GM12878 (cell line): ENCODE measurements around the gene THBS3. TPM values are rescaled to one million over a fixed set of nuclear protein-coding genes. Genes with fewer than 3 reads are reported as not detected.
"Not testable (repeated sequence)": the region's sequence is repeated elsewhere in the genome, so short reads cannot be mapped to it uniquely, and the experiment has no call there.

Experiments used
- ATAC-seq: fragments of 200-7000 bp; cut with Tn5 transposase; 3 replicates; pipeline ENCODE4 v1.9.1; 2020; ENCODE audit warnings: mild to moderate bottlenecking, moderate library complexity
- BruUV-seq: library from RNA; stranded (reverse); fragments of 400-500 nt; replicated peaks from 2 replicates; lab custom pipeline; 2021; lab: Mats Ljungman, UMichigan
- CTCF ChIA-PET: fragments of 300-600 bp; sonication (Branson Sonifier 250); formaldehyde crosslinking; extraction: SDS; loops from one replicate; lab custom pipeline; 2021; ENCODE audit warnings: inconsistent platforms; lab: Yijun Ruan, JAX
- POLR2A ChIA-PET: fragments of 350-600 bp; formaldehyde crosslinking; extraction: SDS; loops from one replicate; lab custom pipeline; 2021; ENCODE audit warnings: inconsistent platforms; lab: Charles Lee
- RAD21 ChIA-PET: fragments of 300-600 bp; sonication (Branson Sonifier 250); formaldehyde crosslinking; loops from one replicate; lab custom pipeline; 2023; ENCODE audit warnings: antibody characterized with exemption; ENCODE audit not compliant: unreplicated experiment; lab: Charles Lee
- SMC1A ChIA-PET: fragments of 300-600 bp; sonication (Branson Sonifier 250); formaldehyde crosslinking; loops from one replicate; lab custom pipeline; 2023; ENCODE audit not compliant: unreplicated experiment, uncharacterized antibody; lab: Charles Lee
- DNase-seq: peaks from one replicate; pipeline ENCODE4 v3.0.0-alpha.2; 2011; ENCODE audit warnings: low read depth, low spot score
- FAIRE-seq: peaks from 3 replicates; lab custom pipeline; 2011; peaks lifted over from hg19 to GRCh38; lab: Jason Lieb, UNC
- H2AFZ ChIP-seq: 2 replicates; pipeline ENCODE4 v1.6.0; 2011; ENCODE audit warnings: low read depth, low read length, control low read depth; ENCODE audit not compliant: control insufficient read depth
- H3K27ac ChIP-seq: 2 replicates; pipeline ENCODE4 v1.5.1; 2011; ENCODE audit warnings: control low read depth; ENCODE audit not compliant: control insufficient read depth, insufficient read depth
- H3K27me3 ChIP-seq, 2 experiments: replicated peaks in 1 of 2; 2 replicates each; pipeline versions ENCODE4 v1.6.0 to v1.6.1; 2011; ENCODE audit warnings: low read length in 1 of 2; ENCODE audit not compliant: control insufficient read depth in 2 of 2, insufficient read depth in 2 of 2
- H3K36me3 ChIP-seq, 2 experiments: 2 replicates each; pipeline ENCODE4 v1.5.1; 2011; ENCODE audit warnings: low read length in 1 of 2; ENCODE audit not compliant: control insufficient read depth in 2 of 2, insufficient read depth in 2 of 2
- H3K4me1 ChIP-seq: 2 replicates; pipeline ENCODE4 v1.6.1; 2011; ENCODE audit warnings: mild to moderate bottlenecking, low read length, moderate library complexity, mixed read lengths; ENCODE audit not compliant: control insufficient read depth, insufficient read depth
- H3K4me2 ChIP-seq: 2 replicates; pipeline ENCODE4 v1.6.0; 2011; ENCODE audit warnings: control low read depth; ENCODE audit not compliant: control insufficient read depth, insufficient read depth
- H3K4me3 ChIP-seq: fragments of 200-600 bp; sonication (generic); 2 replicates; pipeline ENCODE4 v1.5.1; 2016
- H3K79me2 ChIP-seq: 2 replicates; pipeline ENCODE4 v1.6.0; 2011; ENCODE audit warnings: low read length; ENCODE audit not compliant: control insufficient read depth, insufficient read depth
- H3K9ac ChIP-seq: 2 replicates; pipeline ENCODE4 v1.8.0; 2011; ENCODE audit warnings: low read length, control low read depth, mixed read lengths; ENCODE audit not compliant: control insufficient read depth, insufficient read depth
- H3K9me3 ChIP-seq: replicated peaks from 3 replicates; pipeline ENCODE4 v1.5.1; 2011; ENCODE audit warnings: mild to moderate bottlenecking, low read length; ENCODE audit not compliant: control insufficient read depth, insufficient read depth
- H4K20me1 ChIP-seq: 2 replicates; pipeline ENCODE4 v1.6.0; 2011; ENCODE audit not compliant: control insufficient read depth, insufficient read depth
- WGBS: methylation state at CpG from one replicate; pipeline ENCODE4 v1.1.6; 2016; ENCODE audit warnings: low lambda C conversion rate; ENCODE audit not compliant: insufficient replicate concordance, insufficient coverage; ENCODE audit errors: missing lambda C conversion rate; 5-methylcytosine and 5-hydroxymethylcytosine counted together
- in situ Hi-C: fragments of 300-500 bp; cut with MboI; formaldehyde crosslinking; loops from 9 replicates; pipeline ENCODE4 v1.14.3; 2018; ENCODE audit warnings: mixed read lengths
- intact Hi-C: fragments of 100-400 bp; cut with micrococcal nuclease; formaldehyde crosslinking; loops from one replicate; pipeline ENCODE4 v1.14.2; 2022; ENCODE audit not compliant: unreplicated experiment
- microRNA counts: library from miRNA; unstranded; fragments of <30 nt; microRNA quantifications from one replicate; lab custom pipeline; 2016
- polyA plus RNA-seq, 11 experiments: library from polyadenylated mRNA; depleted of rRNA in 4 of 11; unstranded in 6 of 11; stranded (reverse) in 5 of 11; fragments of >200 nt; fragmentation: Nextera tagmentation in 4 of 11; fragmentation: Illumina TruSeq in 1 of 11; extraction: Ambion mirVana in 4 of 11; extraction: Trizol in 1 of 11; gene quantifications; 1 replicate in 1 of 11; 2 replicates in 10 of 11; pipeline versions ENCODE4 v1.2.1 to v1.2.3, GENCODE V29; 2011 to 2016; ENCODE audit warnings: inconsistent platforms in 2 of 11, missing spikeins in 2 of 11, low read depth in 1 of 11
- small RNA-seq: library from RNA; depleted of rRNA; stranded (forward); fragments of <200 nt; gene quantifications from one replicate; pipeline ENCODE3, GENCODE V24; 2014
- total RNA-seq, 4 experiments: library from RNA; depleted of rRNA in 3 of 4; stranded (reverse); fragments of >200 nt in 3 of 4; fragmentation: Illumina TruSeq in 1 of 4; extraction: Trizol in 1 of 4; gene quantifications; 2 replicates each; pipeline versions ENCODE4 v1.2.1 to v1.2.3, GENCODE V29; 2013 to 2021

Gene THBS3
- total and polyA plus RNA-seq, 10 of the 15 experiments (the other 5 are each of a cell fraction or from before 2014, with no cell fraction given), result 0.66 to 3.6 (median 2.0) TPM

DNA sequence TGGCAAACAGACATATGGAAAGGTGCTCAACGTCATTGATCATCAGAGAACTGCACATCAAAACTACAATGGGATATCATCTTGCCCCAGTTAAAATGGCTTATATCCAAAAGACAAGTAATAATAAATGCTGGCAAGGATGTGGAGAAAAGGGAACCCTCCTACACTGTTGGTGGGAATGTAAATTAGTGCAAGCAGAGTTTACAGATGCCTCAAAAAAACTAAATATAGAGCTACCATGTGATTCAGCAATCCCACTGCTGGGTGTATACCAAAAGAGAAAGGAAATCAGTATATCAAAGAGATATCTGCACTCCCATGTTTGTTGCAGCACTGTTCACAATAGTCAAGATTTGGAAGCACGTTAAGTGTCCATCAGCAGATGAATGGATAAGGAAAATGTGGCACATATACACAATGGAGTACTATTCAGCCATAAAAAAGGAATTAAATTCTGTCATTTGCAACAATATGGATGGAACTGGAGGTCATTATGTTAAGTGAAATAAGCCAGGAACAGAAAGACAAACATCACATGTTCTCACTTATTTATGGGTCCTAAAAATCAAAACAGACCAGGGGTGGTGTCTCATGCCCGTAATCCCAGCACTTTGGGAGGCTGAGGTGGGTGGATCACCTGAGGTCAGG is 51.6 kb downstream of the THBS3 start:
- H3K4me1 ChIP-seq, H3K9ac ChIP-seq, FAIRE-seq, H3K27ac ChIP-seq, H3K36me3 ChIP-seq, H3K27me3 ChIP-seq, H3K4me3 ChIP-seq, DNase-seq, RAD21 ChIA-PET, H3K4me2 ChIP-seq, ATAC-seq, H3K79me2 ChIP-seq, BruUV-seq, intact Hi-C loops, in situ Hi-C loops, H4K20me1 ChIP-seq, H2AFZ ChIP-seq, H3K9me3 ChIP-seq: not testable (repeated sequence)
- SMC1A ChIA-PET, result interaction anchor here (1.2 to 1.8 kb wide), 3 partner anchors 11 to 46 kb away, joined by 3 to 6 read pairs (median 3); no protein-coding TSS in a partner anchor
- 21% methylated on average over 3 of the region's 3 CpGs for WGBS
- CTCF ChIA-PET, result interaction anchor here (1.1 to 3.8 kb wide), 5 partner anchors 11 to 71 kb away, joined by 3 to 13 read pairs (median 6); partner anchors contain the start of gene KRTCAP2
- POLR2A ChIA-PET, result interaction anchor here (1.0 to 1.3 kb wide), 2 partner anchors 17 to 21 kb away, joined by 3 read pairs; partner anchors contain the start of gene KRTCAP2

MicroRNAs encoded within 50 kb of the gene (microRNA counts, 767-probe panel; counts per million panel counts)
- 1,585 counts per million, percentile 60 among the panel's probes with 10 or more counts for microRNA hsa-miR-92b-3p (lab: Ali Mortazavi, UCI)

Small RNA genes within 50 kb of the gene (small RNA-seq; reads per million reads assigned to genes)
- gene HMGN2P18, result not detected

Other genes starting within 250 kb of the THBS3 start
Only the 7 nearest of the 24 such genes appear.
- 19.6 and 25.8 TPM in 2 replicates for gene DPM3, start 67.4 kb downstream of the THBS3 start, total RNA-seq (2014; rRNA removed)
- 9.8 and 13.5 TPM in 2 replicates for gene DPM3, start 67.4 kb downstream of the THBS3 start, total RNA-seq (2014; rRNA removed; fragmentation: Illumina TruSeq; extraction: Trizol)
- 53.1 and 56.1 TPM in 2 replicates for gene DPM3, start 67.4 kb downstream of the THBS3 start, total RNA-seq (2021)
- 12.9 and 20.0 TPM in 2 replicates for gene DPM3, start 67.4 kb downstream of the THBS3 start, polyA plus RNA-seq (2011; rRNA removed)
- 6.0 TPM in 1 of 2 replicates, not detected in the other for gene DPM3, start 67.4 kb downstream of the THBS3 start, polyA plus RNA-seq (2014; fragmentation: Illumina TruSeq; extraction: Trizol)
- gene DPM3, start 67.4 kb downstream of the THBS3 start, polyA plus RNA-seq (2014; fragmentation: Nextera tagmentation; extraction: Ambion mirVana), result 10 to 100 TPM in 1 of 2 experiments, 1 to 10 TPM in 1; 5.9 to 25.7 TPM
- gene DPM3, start 67.4 kb downstream of the THBS3 start, polyA plus RNA-seq (2014; rRNA removed), result 78.7 and 93.1 TPM in 2 replicates
- 10 to 100 TPM; 42.4 to 48.1 TPM for gene DPM3, start 67.4 kb downstream of the THBS3 start, polyA plus RNA-seq (2016; fragmentation: Nextera tagmentation; extraction: Ambion mirVana)
- 142 and 149 TPM in 2 replicates for gene KRTCAP2, start 34.6 kb downstream of the THBS3 start, total RNA-seq (2014; rRNA removed)
- gene KRTCAP2, start 34.6 kb downstream of the THBS3 start, total RNA-seq (2014; rRNA removed; fragmentation: Illumina TruSeq; extraction: Trizol), result 90.5 and 95.1 TPM in 2 replicates
- gene KRTCAP2, start 34.6 kb downstream of the THBS3 start, total RNA-seq (2021), result 97.2 and 101 TPM in 2 replicates
- 42.5 and 61.3 TPM in 2 replicates for gene KRTCAP2, start 34.6 kb downstream of the THBS3 start, polyA plus RNA-seq (2011; rRNA removed)
- gene KRTCAP2, start 34.6 kb downstream of the THBS3 start, polyA plus RNA-seq (2014; fragmentation: Illumina TruSeq; extraction: Trizol), result 92.4 and 139 TPM in 2 replicates
- 100 to 1,000 TPM; 144 to 181 TPM for gene KRTCAP2, start 34.6 kb downstream of the THBS3 start, polyA plus RNA-seq (2014; fragmentation: Nextera tagmentation; extraction: Ambion mirVana)
- gene KRTCAP2, start 34.6 kb downstream of the THBS3 start, polyA plus RNA-seq (2014; rRNA removed), result 78.1 and 79.7 TPM in 2 replicates
- 100 to 1,000 TPM; 230 to 238 TPM for gene KRTCAP2, start 34.6 kb downstream of the THBS3 start, polyA plus RNA-seq (2016; fragmentation: Nextera tagmentation; extraction: Ambion mirVana)
- 1.4 and 1.6 TPM in 2 replicates for gene TRIM46, start 34.0 kb downstream of the THBS3 start, total RNA-seq (2014; rRNA removed)
- gene TRIM46, start 34.0 kb downstream of the THBS3 start, total RNA-seq (2014; rRNA removed; fragmentation: Illumina TruSeq; extraction: Trizol), result 0.69 and 0.89 TPM in 2 replicates
- gene TRIM46, start 34.0 kb downstream of the THBS3 start, total RNA-seq (2021), result 2.0 and 3.0 TPM in 2 replicates
- gene TRIM46, start 34.0 kb downstream of the THBS3 start, polyA plus RNA-seq (2011; rRNA removed), result 0.65 and 0.90 TPM in 2 replicates
- gene TRIM46, start 34.0 kb downstream of the THBS3 start, polyA plus RNA-seq (2014; fragmentation: Illumina TruSeq; extraction: Trizol), result 0.33 and 1.1 TPM in 2 replicates
- under 1 TPM; 0.08 to 0.20 TPM for gene TRIM46, start 34.0 kb downstream of the THBS3 start, polyA plus RNA-seq (2014; fragmentation: Nextera tagmentation; extraction: Ambion mirVana)
- gene TRIM46, start 34.0 kb downstream of the THBS3 start, polyA plus RNA-seq (2014; rRNA removed), result 3.1 and 4.2 TPM in 2 replicates
- 1 to 10 TPM in 1 of 2 experiments, under 1 TPM in 1; 0.91 to 1.0 TPM for gene TRIM46, start 34.0 kb downstream of the THBS3 start, polyA plus RNA-seq (2016; fragmentation: Nextera tagmentation; extraction: Ambion mirVana)
- 82.7 and 92.0 TPM in 2 replicates for gene MTX1, start 798 bp upstream of the THBS3 start, total RNA-seq (2014; rRNA removed)
- 34.3 and 36.3 TPM in 2 replicates for gene MTX1, start 798 bp upstream of the THBS3 start, total RNA-seq (2014; rRNA removed; fragmentation: Illumina TruSeq; extraction: Trizol)
- gene MTX1, start 798 bp upstream of the THBS3 start, total RNA-seq (2021), result 42.9 and 47.4 TPM in 2 replicates
- 23.1 and 50.9 TPM in 2 replicates for gene MTX1, start 798 bp upstream of the THBS3 start, polyA plus RNA-seq (2011; rRNA removed)
- 17.6 and 43.8 TPM in 2 replicates for gene MTX1, start 798 bp upstream of the THBS3 start, polyA plus RNA-seq (2014; fragmentation: Illumina TruSeq; extraction: Trizol)
- gene MTX1, start 798 bp upstream of the THBS3 start, polyA plus RNA-seq (2014; fragmentation: Nextera tagmentation; extraction: Ambion mirVana), result 10 to 100 TPM; 15.8 to 25.5 TPM
- 66.8 and 78.1 TPM in 2 replicates for gene MTX1, start 798 bp upstream of the THBS3 start, polyA plus RNA-seq (2014; rRNA removed)
- gene MTX1, start 798 bp upstream of the THBS3 start, polyA plus RNA-seq (2016; fragmentation: Nextera tagmentation; extraction: Ambion mirVana), result 10 to 100 TPM; 72.7 to 74.5 TPM
- 5.0 TPM in 2 replicates for gene ENTREP3, start 47.6 kb upstream of the THBS3 start, total RNA-seq (2014; rRNA removed)
- 1.6 and 1.7 TPM in 2 replicates for gene ENTREP3, start 47.6 kb upstream of the THBS3 start, total RNA-seq (2014; rRNA removed; fragmentation: Illumina TruSeq; extraction: Trizol)
- gene ENTREP3, start 47.6 kb upstream of the THBS3 start, total RNA-seq (2021), result 29.5 and 31.8 TPM in 2 replicates
- 2.5 and 3.9 TPM in 2 replicates for gene ENTREP3, start 47.6 kb upstream of the THBS3 start, polyA plus RNA-seq (2011; rRNA removed)
- gene ENTREP3, start 47.6 kb upstream of the THBS3 start, polyA plus RNA-seq (2014; fragmentation: Illumina TruSeq; extraction: Trizol), result 3.2 and 6.4 TPM in 2 replicates
- 1 to 10 TPM; 2.5 to 3.8 TPM for gene ENTREP3, start 47.6 kb upstream of the THBS3 start, polyA plus RNA-seq (2014; fragmentation: Nextera tagmentation; extraction: Ambion mirVana)
- gene ENTREP3, start 47.6 kb upstream of the THBS3 start, polyA plus RNA-seq (2014; rRNA removed), result 13.8 and 19.7 TPM in 2 replicates
- gene ENTREP3, start 47.6 kb upstream of the THBS3 start, polyA plus RNA-seq (2016; fragmentation: Nextera tagmentation; extraction: Ambion mirVana), result 1 to 10 TPM; 2.8 to 3.7 TPM
- gene SCAMP3, start 54.5 kb upstream of the THBS3 start, total RNA-seq (2014; rRNA removed), result 82.3 and 90.4 TPM in 2 replicates
- 14.2 and 17.2 TPM in 2 replicates for gene SCAMP3, start 54.5 kb upstream of the THBS3 start, total RNA-seq (2014; rRNA removed; fragmentation: Illumina TruSeq; extraction: Trizol)
- 73.3 and 82.1 TPM in 2 replicates for gene SCAMP3, start 54.5 kb upstream of the THBS3 start, total RNA-seq (2021)
- gene SCAMP3, start 54.5 kb upstream of the THBS3 start, polyA plus RNA-seq (2011; rRNA removed), result 45.8 and 93.8 TPM in 2 replicates
- 34.0 and 50.2 TPM in 2 replicates for gene SCAMP3, start 54.5 kb upstream of the THBS3 start, polyA plus RNA-seq (2014; fragmentation: Illumina TruSeq; extraction: Trizol)
- gene SCAMP3, start 54.5 kb upstream of the THBS3 start, polyA plus RNA-seq (2014; fragmentation: Nextera tagmentation; extraction: Ambion mirVana), result 10 to 100 TPM; 55.1 to 84.1 TPM
- gene SCAMP3, start 54.5 kb upstream of the THBS3 start, polyA plus RNA-seq (2014; rRNA removed), result 133 and 143 TPM in 2 replicates
- gene SCAMP3, start 54.5 kb upstream of the THBS3 start, polyA plus RNA-seq (2016; fragmentation: Nextera tagmentation; extraction: Ambion mirVana), result 100 to 1,000 TPM; 128 to 130 TPM
- gene CLK2, start 65.6 kb upstream of the THBS3 start, total RNA-seq (2014; rRNA removed), result 42.3 and 45.9 TPM in 2 replicates
- 27.2 and 29.3 TPM in 2 replicates for gene CLK2, start 65.6 kb upstream of the THBS3 start, total RNA-seq (2014; rRNA removed; fragmentation: Illumina TruSeq; extraction: Trizol)
- 62.3 and 63.1 TPM in 2 replicates for gene CLK2, start 65.6 kb upstream of the THBS3 start, total RNA-seq (2021)
- gene CLK2, start 65.6 kb upstream of the THBS3 start, polyA plus RNA-seq (2011; rRNA removed), result 50.2 and 76.9 TPM in 2 replicates
- gene CLK2, start 65.6 kb upstream of the THBS3 start, polyA plus RNA-seq (2014; fragmentation: Illumina TruSeq; extraction: Trizol), result 54.9 and 55.6 TPM in 2 replicates
- gene CLK2, start 65.6 kb upstream of the THBS3 start, polyA plus RNA-seq (2014; fragmentation: Nextera tagmentation; extraction: Ambion mirVana), result 10 to 100 TPM; 11.1 to 17.8 TPM
- 81.9 and 83.7 TPM in 2 replicates for gene CLK2, start 65.6 kb upstream of the THBS3 start, polyA plus RNA-seq (2014; rRNA removed)
- 10 to 100 TPM; 23.4 to 27.5 TPM for gene CLK2, start 65.6 kb upstream of the THBS3 start, polyA plus RNA-seq (2016; fragmentation: Nextera tagmentation; extraction: Ambion mirVana)